ENCODE data around the gene RPS6KA5. TPM values are rescaled to one million over a fixed set of nuclear protein-coding genes. Genes with fewer than 3 reads are reported as not detected.

RPS6KA5 gene
- total RNA-seq, 4 donors from 2014 or later, result 30.8 to 48.6 (median 36.6) TPM

DNA sequence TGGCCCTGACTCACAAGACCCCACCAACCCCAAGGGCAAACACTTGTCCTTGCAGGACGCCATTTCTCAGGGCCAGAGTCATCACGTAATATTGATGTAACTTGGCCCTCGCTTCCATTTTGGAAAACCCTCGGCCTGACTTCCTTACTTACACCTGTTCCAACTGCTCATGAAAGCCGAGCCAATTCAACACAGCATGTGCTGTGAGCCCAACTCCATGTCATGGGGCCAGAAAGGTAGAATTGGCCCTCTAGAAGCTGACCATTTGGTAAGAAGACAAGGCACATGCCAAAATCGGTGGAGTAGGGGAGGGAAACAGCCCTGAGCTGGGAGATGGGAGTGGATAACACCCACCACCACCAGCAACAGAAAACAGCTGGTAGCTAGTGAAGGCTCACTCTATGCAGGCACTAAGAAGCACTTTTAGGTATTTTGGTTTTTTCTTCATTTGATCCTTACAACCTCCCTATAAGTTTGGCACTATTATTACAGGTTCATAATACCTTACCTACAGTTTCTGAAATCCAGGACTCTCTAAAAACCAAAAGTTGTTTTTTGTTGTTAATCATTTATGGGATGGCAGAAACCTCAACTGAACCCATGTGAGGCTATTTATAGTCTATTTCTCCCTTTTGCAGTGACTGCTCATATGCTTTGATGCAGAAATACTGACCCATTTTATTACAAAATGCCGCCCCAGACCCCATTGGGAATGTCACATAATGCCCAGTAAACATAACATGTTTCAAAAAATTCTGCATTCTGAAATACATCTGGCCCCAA is 250.7 kb downstream of the RPS6KA5 start:
- Histone ChIP-seq H3K27me3 (no peaks in the 10 kb centered on the region), H3K4me1 (peaks cover 3 to 76% (median 16%) of the 10 kb centered on the region in 3 donors), H3K27ac (peak overlapping the region in 2 of 4 donors; percentile 64 to 67), H3K36me3 (no peaks in the 10 kb centered on the region), H3K9me3 (no peaks in the 10 kb centered on the region), H3K4me3 (no peak overlapping the region)
- 83 to 95% methylated on average over 2 to 6 of the region's 7 CpGs for WGBS, 2 donors (ENCODE audit: low coverage in 1 of 2)
- ATAC-seq, result no peak
- no peak for TF ChIP-seq CTCF (IDR thresholded peaks at IDR 0.05)
- TF ChIP-seq EP300 (IDR thresholded peaks at IDR 0.05), result no peak
- no peak for TF ChIP-seq POLR2A (IDR thresholded peaks at IDR 0.05)
- no peak for TF ChIP-seq POLR2AphosphoS5 (IDR thresholded peaks at IDR 0.05)

GRCh38 chr14:90808759-90809529 is 251.5 kb downstream of the RPS6KA5 start:
- no peaks in the 10 kb centered on the region for H3K9me3 ChIP-seq
- H3K27me3 ChIP-seq, result no peaks in the 10 kb centered on the region
- no peaks in the 10 kb centered on the region for H3K36me3 ChIP-seq
- WGBS, 2 donors (ENCODE audit: low coverage in 1 of 2), result 75 to 78% methylated on average over 2 to 5 of the region's 15 CpGs
- TF ChIP-seq POLR2A (IDR thresholded peaks at IDR 0.05) (no peak), CTCF (IDR thresholded peaks at IDR 0.05) (no peak), POLR2AphosphoS5 (IDR thresholded peaks at IDR 0.05) (no peak), EP300 (IDR thresholded peaks at IDR 0.05) (no peak)
- H3K4me3 ChIP-seq, result no peak overlapping the region
- H3K27ac ChIP-seq, result peak overlapping the region in 3 of 4 donors; percentile 64 to 72 (median 67)
- H3K4me1 ChIP-seq, result peaks cover 3 to 75% (median 14%) of the 10 kb centered on the region in 3 donors
- no peak for ATAC-seq

GRCh38 chr14:90807060-90807459 is 253.4 kb downstream of the RPS6KA5 start:
- Histone ChIP-seq H3K4me3 (no peak overlapping the region), H3K27ac (peak overlapping the region in 3 of 4 donors; percentile 64 to 72 (median 67)), H3K36me3 (no peaks in the 10 kb centered on the region), H3K27me3 (no peaks in the 10 kb centered on the region), H3K4me1 (peaks cover 3 to 72% (median 14%) of the 10 kb centered on the region in 3 donors), H3K9me3 (no peaks in the 10 kb centered on the region)
- WGBS, 2 donors (ENCODE audit: low coverage in 1 of 2), result no CpG with 5 or more reads among the region's 6 CpGs
- no peak for TF ChIP-seq EP300 (IDR thresholded peaks at IDR 0.05)
- TF ChIP-seq POLR2A (IDR thresholded peaks at IDR 0.05), result no peak
- TF ChIP-seq POLR2AphosphoS5 (IDR thresholded peaks at IDR 0.05), result no peak
- no peak for TF ChIP-seq CTCF (IDR thresholded peaks at IDR 0.05)
- no peak for ATAC-seq

- no peak for ATAC-seq
- H3K27ac ChIP-seq, result peak overlapping the region in 1 of 4 donors; percentile 64
- no peaks in the 10 kb centered on the region for H3K36me3 ChIP-seq
- WGBS, 2 donors (ENCODE audit: low coverage in 1 of 2), result 60 to 65% methylated on average over 8 to 12 of the region's 21 CpGs
- no peaks in the 10 kb centered on the region for H3K27me3 ChIP-seq
- no peak overlapping the region for H3K4me3 ChIP-seq
- no peaks in the 10 kb centered on the region for H3K9me3 ChIP-seq
- peaks cover 3 to 67% (median 14%) of the 10 kb centered on the region in 3 donors for H3K4me1 ChIP-seq
- TF ChIP-seq CTCF (IDR thresholded peaks at IDR 0.05) (no peak), EP300 (IDR thresholded peaks at IDR 0.05) (no peak), POLR2AphosphoS5 (IDR thresholded peaks at IDR 0.05) (no peak), POLR2A (IDR thresholded peaks at IDR 0.05) (no peak)
These were observed 254.5 kb downstream of the RPS6KA5 start for GRCh38 chr14:90805662-90806540.

All from gastroesophageal sphincter (tissue), 4 donors.